SH-SY5Y (cell line): ENCODE measurements around the gene ABCA4.

Experiments used
- GATA2 ChIP-seq: IDR thresholded peaks from 2 replicates; pipeline ENCODE4 v1.6.1; 2011; ENCODE audit warnings: mild to moderate bottlenecking, low read depth, low read length
- GATA3 ChIP-seq: IDR thresholded peaks from 2 replicates; pipeline ENCODE4 v1.6.1; 2011; ENCODE audit warnings: low read depth, mild to moderate bottlenecking, low read length, moderate library complexity

DNA sequence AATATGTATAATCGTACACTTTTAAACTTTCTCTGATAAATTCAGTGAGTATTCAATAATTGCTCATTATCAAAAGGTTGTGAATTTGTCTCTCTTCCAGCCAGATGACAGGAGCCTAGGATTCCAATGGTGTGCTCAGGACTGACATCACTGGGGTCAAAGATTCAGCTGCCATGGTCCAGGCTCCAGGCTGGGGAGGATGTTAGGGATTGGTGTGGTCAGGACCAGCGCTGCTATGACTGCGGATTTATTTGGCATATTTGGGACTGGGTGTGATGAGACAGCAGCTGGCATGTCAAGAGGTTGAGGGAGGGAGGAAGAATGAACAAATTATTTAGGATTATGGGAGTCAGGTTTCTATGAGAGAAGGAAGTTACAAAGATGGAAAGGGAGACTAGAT is 48.2 kb upstream of the ABCA4 start:
- TF ChIP-seq GATA2 (no peak), GATA3 (no peak)
